Activated naive CD8-positive, alpha-beta T cell treated with anti-CD3 and anti-CD28 coated beads for 36 hours (primary cell): Measurements from ENCODE around the gene CNNM2. TPM values are rescaled to one million over a fixed set of nuclear protein-coding genes. Genes with fewer than 3 reads are reported as not detected.

ENCODE experiments used
- DNase-seq: peaks from one replicate; pipeline ENCODE4 v3.0.0; 2021
- H3K27ac Mint-ChIP-seq: one replicate; pipeline ENCODE4 v1.8.0; 2022; ENCODE audit warnings: mild to moderate bottlenecking, moderate library complexity, mixed read lengths
- H3K27me3 Mint-ChIP-seq: one replicate; pipeline ENCODE4 v1.8.0; 2022; ENCODE audit warnings: mild to moderate bottlenecking, mixed read lengths
- H3K36me3 Mint-ChIP-seq: one replicate; pipeline ENCODE4 v1.8.0; 2021; ENCODE audit warnings: mild to moderate bottlenecking, mixed read lengths
- H3K4me1 Mint-ChIP-seq: one replicate; pipeline ENCODE4 v1.8.0; 2021; ENCODE audit warnings: mixed read lengths
- H3K4me3 Mint-ChIP-seq: one replicate; pipeline ENCODE4 v1.8.0; 2022; ENCODE audit warnings: mild to moderate bottlenecking, moderate library complexity, mixed read lengths
- H3K9me3 Mint-ChIP-seq: one replicate; pipeline ENCODE4 v1.8.0; 2022; ENCODE audit warnings: mixed read lengths
- total RNA-seq, 2 experiments: library from RNA; stranded (reverse); gene quantifications; one replicate each; pipeline ENCODE4 v1.2.3, GENCODE V29; 2021

Gene CNNM2
- total RNA-seq, 2 experiments from 2014 or later, result 4.0 to 4.5 TPM

- H3K4me3 Mint-ChIP-seq, result no peak overlapping the region
- peaks cover 2% of the 10 kb centered on the region for H3K36me3 Mint-ChIP-seq
- H3K4me1 Mint-ChIP-seq, result no peaks in the 10 kb centered on the region
- no peak overlapping the region for H3K27ac Mint-ChIP-seq
- H3K9me3 Mint-ChIP-seq, result no peaks in the 10 kb centered on the region
- no peaks in the 10 kb centered on the region for H3K27me3 Mint-ChIP-seq
- DNase-seq, result no peak
Measured at GRCh38 chr10:103102195-103102594, 184.1 kb downstream of the CNNM2 start.

- no peak overlapping the region for H3K27ac Mint-ChIP-seq
- no peak for DNase-seq
- H3K27me3 Mint-ChIP-seq, result no peaks in the 10 kb centered on the region
- no peaks in the 10 kb centered on the region for H3K9me3 Mint-ChIP-seq
- no peak overlapping the region for H3K4me3 Mint-ChIP-seq
- no peaks in the 10 kb centered on the region for H3K4me1 Mint-ChIP-seq
- peaks cover 2% of the 10 kb centered on the region for H3K36me3 Mint-ChIP-seq
Measured at GRCh38 chr10:103103989-103104388, 185.9 kb downstream of the CNNM2 start.

GRCh38 chr10:103104721-103105120 is 186.6 kb downstream of the CNNM2 start:
- H3K4me1 Mint-ChIP-seq, result no peaks in the 10 kb centered on the region
- peaks cover 3% of the 10 kb centered on the region for H3K36me3 Mint-ChIP-seq
- DNase-seq, result no peak
- no peak overlapping the region for H3K4me3 Mint-ChIP-seq
- H3K9me3 Mint-ChIP-seq, result no peaks in the 10 kb centered on the region
- no peaks in the 10 kb centered on the region for H3K27me3 Mint-ChIP-seq
- H3K27ac Mint-ChIP-seq, result no peak overlapping the region

- H3K4me1 Mint-ChIP-seq, result no peaks in the 10 kb centered on the region
- DNase-seq, result no peak
- H3K36me3 Mint-ChIP-seq, result peaks cover 4% of the 10 kb centered on the region
- no peak overlapping the region for H3K4me3 Mint-ChIP-seq
- H3K9me3 Mint-ChIP-seq, result no peaks in the 10 kb centered on the region
- no peaks in the 10 kb centered on the region for H3K27me3 Mint-ChIP-seq
- H3K27ac Mint-ChIP-seq, result no peak overlapping the region
Measured at GRCh38 chr10:103105462-103105861, 187.4 kb downstream of the CNNM2 start.

- Mint-ChIP-seq H3K36me3 (peaks cover 5% of the 10 kb centered on the region), H3K27me3 (no peaks in the 10 kb centered on the region), H3K4me3 (no peak overlapping the region), H3K4me1 (peaks cover 3% of the 10 kb centered on the region), H3K9me3 (no peaks in the 10 kb centered on the region), H3K27ac (no peak overlapping the region)
- no peak for DNase-seq
Measured at GRCh38 chr10:103106539-103106938, 188.4 kb downstream of the CNNM2 start.

- Mint-ChIP-seq H3K36me3 (peaks cover 7% of the 10 kb centered on the region), H3K4me1 (peaks cover 14% of the 10 kb centered on the region), H3K27ac (no peak overlapping the region), H3K27me3 (no peaks in the 10 kb centered on the region), H3K4me3 (no peak overlapping the region), H3K9me3 (no peaks in the 10 kb centered on the region)
- no peak for DNase-seq
Measured at GRCh38 chr10:103109821-103110220, 191.7 kb downstream of the CNNM2 start.

- Mint-ChIP-seq H3K4me3 (no peak overlapping the region), H3K27ac (no peak overlapping the region), H3K4me1 (peaks cover 14% of the 10 kb centered on the region), H3K36me3 (peaks cover 7% of the 10 kb centered on the region), H3K9me3 (no peaks in the 10 kb centered on the region), H3K27me3 (no peaks in the 10 kb centered on the region)
- no peak for DNase-seq
Measured at GRCh38 chr10:103110407-103110806, 192.3 kb downstream of the CNNM2 start.

- peaks cover 14% of the 10 kb centered on the region for H3K4me1 Mint-ChIP-seq
- H3K9me3 Mint-ChIP-seq, result no peaks in the 10 kb centered on the region
- H3K27me3 Mint-ChIP-seq, result no peaks in the 10 kb centered on the region
- H3K4me3 Mint-ChIP-seq, result no peak overlapping the region
- no peak for DNase-seq
- H3K36me3 Mint-ChIP-seq, result peaks cover 7% of the 10 kb centered on the region
- H3K27ac Mint-ChIP-seq, result peak overlapping the region; percentile 2
Measured at GRCh38 chr10:103111031-103111917, 193.2 kb downstream of the CNNM2 start.

GRCh38 chr10:103111918-103112877 is 194.1 kb downstream of the CNNM2 start:
- Mint-ChIP-seq H3K27ac (no peak overlapping the region), H3K36me3 (peaks cover 7% of the 10 kb centered on the region), H3K4me1 (peaks cover 14% of the 10 kb centered on the region), H3K4me3 (no peak overlapping the region), H3K27me3 (no peaks in the 10 kb centered on the region), H3K9me3 (no peaks in the 10 kb centered on the region)
- no peak for DNase-seq

GRCh38 chr10:103114876-103115275 is 196.8 kb downstream of the CNNM2 start:
- Mint-ChIP-seq H3K36me3 (peaks cover 3% of the 10 kb centered on the region), H3K4me1 (peaks cover 14% of the 10 kb centered on the region)

GRCh38 chr10:103117247-103117646 is 199.2 kb downstream of the CNNM2 start:
- no peak overlapping the region for H3K4me3 Mint-ChIP-seq
- H3K9me3 Mint-ChIP-seq, result no peaks in the 10 kb centered on the region
- H3K27ac Mint-ChIP-seq, result no peak overlapping the region
- no peaks in the 10 kb centered on the region for H3K27me3 Mint-ChIP-seq
- peaks cover 1% of the 10 kb centered on the region for H3K36me3 Mint-ChIP-seq
- DNase-seq, result no peak
- H3K4me1 Mint-ChIP-seq, result peaks cover 6% of the 10 kb centered on the region

More at GRCh38 chr10:103114876-103115275, 196.8 kb downstream of the CNNM2 start:
- no peak overlapping the region for H3K4me3 Mint-ChIP-seq
- no peaks in the 10 kb centered on the region for H3K9me3 Mint-ChIP-seq
- H3K27ac Mint-ChIP-seq, result no peak overlapping the region
- DNase-seq, result no peak
- H3K27me3 Mint-ChIP-seq, result no peaks in the 10 kb centered on the region

- Mint-ChIP-seq H3K36me3 (no peaks in the 10 kb centered on the region), H3K27me3 (no peaks in the 10 kb centered on the region), H3K4me1 (peaks cover 6% of the 10 kb centered on the region), H3K27ac (no peak overlapping the region), H3K4me3 (no peak overlapping the region), H3K9me3 (no peaks in the 10 kb centered on the region)
- DNase-seq, result no peak
Measured at GRCh38 chr10:103120546-103120945, 202.5 kb downstream of the CNNM2 start.

- Mint-ChIP-seq H3K27me3 (no peaks in the 10 kb centered on the region), H3K27ac (no peak overlapping the region), H3K36me3 (no peaks in the 10 kb centered on the region), H3K4me3 (no peak overlapping the region), H3K9me3 (no peaks in the 10 kb centered on the region), H3K4me1 (peaks cover 12% of the 10 kb centered on the region)
- DNase-seq, result no peak
Measured at GRCh38 chr10:103120977-103121735, 203.1 kb downstream of the CNNM2 start.

GRCh38 chr10:103123282-103124024 is 205.4 kb downstream of the CNNM2 start:
- no peaks in the 10 kb centered on the region for H3K9me3 Mint-ChIP-seq
- DNase-seq, result no peak
- H3K36me3 Mint-ChIP-seq, result no peaks in the 10 kb centered on the region
- H3K27ac Mint-ChIP-seq, result no peak overlapping the region
- peaks cover 13% of the 10 kb centered on the region for H3K4me1 Mint-ChIP-seq
- H3K27me3 Mint-ChIP-seq, result no peaks in the 10 kb centered on the region
- no peak overlapping the region for H3K4me3 Mint-ChIP-seq
